Epithelial cell of proximal tubule (primary cell): ENCODE data around the gene EPHA2. TPM values are rescaled to one million over a fixed set of nuclear protein-coding genes. Genes with fewer than 3 reads are reported as not detected.
A peak's percentile ranks its signal among the peaks of the same experiment; 100 is the strongest.

Experiments used
- DNase-seq: peaks from one replicate; pipeline ENCODE4 v3.0.0-alpha.2; 2011; ENCODE audit warnings: low read depth
- H3K4me3 ChIP-seq: 2 replicates; pipeline ENCODE4 v1.5.1; 2011; ENCODE audit warnings: low read depth, mild to moderate bottlenecking, low read length
- CTCF ChIP-seq: conservative IDR thresholded peaks from 2 replicates; pipeline ENCODE4 v1.5.1; 2012; ENCODE audit warnings: low read depth, mild to moderate bottlenecking, low read length
- total RNA-seq: library from RNA; depleted of rRNA; stranded (reverse); fragments of >200 nt; gene quantifications from 2 replicates; pipeline ENCODE4 v1.2.3, GENCODE V29; 2015

Gene EPHA2
- total RNA-seq, 1 donor from 2014 or later, result 112 TPM

- no peak for TF ChIP-seq CTCF
These were observed 29.7 kb downstream of the EPHA2 start for GRCh38 chr1:16126160-16126559.

GRCh38 chr1:16125483-16125882 lies 30.4 kb downstream of the EPHA2 start:
- H3K4me3 ChIP-seq, result no peak overlapping the region
- no peak for TF ChIP-seq CTCF
- DNase-seq, result no peak

More at GRCh38 chr1:16126160-16126559, 29.7 kb downstream of the EPHA2 start:
- DNase-seq, result no peak
- no peak overlapping the region for H3K4me3 ChIP-seq

GRCh38 chr1:16125088-16125470 lies 30.8 kb downstream of the EPHA2 start:
- no peak for DNase-seq
- TF ChIP-seq CTCF, result no peak
- no peak overlapping the region for H3K4me3 ChIP-seq

GRCh38 chr1:16124377-16125087 lies 31.3 kb downstream of the EPHA2 start:
- no peak for DNase-seq
- TF ChIP-seq CTCF, result no peak
- no peak overlapping the region for H3K4me3 ChIP-seq

GRCh38 chr1:16122916-16123315 lies 33.0 kb downstream of the EPHA2 start:
- H3K4me3 ChIP-seq, result no peak overlapping the region
- TF ChIP-seq CTCF, result no peak
- peak; percentile 80 for DNase-seq

GRCh38 chr1:16122350-16122881 lies 33.5 kb downstream of the EPHA2 start:
- no peak for TF ChIP-seq CTCF
- DNase-seq, result no peak
- no peak overlapping the region for H3K4me3 ChIP-seq

- DNase-seq, result no peak
- no peak overlapping the region for H3K4me3 ChIP-seq
- TF ChIP-seq CTCF, result no peak
These were observed 34.9 kb downstream of the EPHA2 start for GRCh38 chr1:16120940-16121410.
